SU-DHL-6 (cell line): ENCODE data around the gene ESYT1.

Source experiments
- CTCF ChIP-seq: fragments of 200-600 bp; sonication (generic); IDR thresholded peaks from one replicate; pipeline ENCODE4 v1.5.1; 2017; ENCODE audit warnings: antibody characterized with exemption, mild to moderate bottlenecking, low read length, moderate library complexity; ENCODE audit not compliant: insufficient read depth, poor library complexity, severe bottlenecking
- EZH2phosphoT487 ChIP-seq: fragments of 200-600 bp; sonication (generic), shearing (Covaris generic); conservative IDR thresholded peaks from 2 replicates; pipeline ENCODE4 v1.6.1; 2018; ENCODE audit warnings: mild to moderate bottlenecking, antibody characterized with exemption, low read length, moderate library complexity, mixed read lengths

DNA sequence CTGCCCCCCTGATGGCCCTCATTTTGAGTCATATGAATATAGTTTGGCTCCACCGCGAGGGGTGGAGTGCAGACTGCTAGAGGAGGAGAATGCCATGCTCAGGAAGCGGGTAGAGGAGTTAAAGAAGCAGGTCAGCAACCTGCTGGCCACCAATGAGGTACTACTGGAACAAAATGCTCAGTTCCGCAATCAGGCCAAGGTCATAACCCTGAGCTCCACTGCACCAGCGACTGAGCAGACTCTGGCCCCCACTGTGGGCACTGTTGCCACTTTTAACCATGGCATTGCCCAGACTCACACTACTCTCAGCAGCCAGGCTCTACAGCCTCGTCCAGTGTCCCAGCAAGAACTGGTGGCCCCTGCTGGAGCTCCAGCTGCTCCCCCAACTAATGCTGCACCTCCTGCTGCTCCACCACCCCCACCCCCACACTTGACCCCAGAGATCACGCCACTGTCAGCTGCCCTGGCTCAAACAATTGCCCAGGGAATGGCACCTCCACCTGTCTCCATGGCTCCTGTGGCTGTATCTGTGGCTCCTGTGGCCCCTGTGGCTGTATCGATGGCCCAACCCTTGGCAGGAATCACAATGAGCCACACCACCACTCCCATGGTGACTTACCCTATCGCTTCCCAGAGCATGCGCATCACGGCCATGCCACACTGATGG is 6.7 kb upstream of the ESYT1 start:
- TF ChIP-seq CTCF (no peak), EZH2phosphoT487 (no peak)
